Measurements from ENCODE around the gene WNT6. TPM values are rescaled to one million over a fixed set of nuclear protein-coding genes. Genes with fewer than 3 reads are reported as not detected.
A peak's percentile ranks its signal among the peaks of the same experiment; 100 is the strongest.

Gene WNT6
- total RNA-seq, 1 experiment from 2014 or later, result not detected

GRCh38 chr2:218892693-218893348 is 33.2 kb downstream of the WNT6 start:
- H3K9ac ChIP-seq (ENCODE audit: low read length), result peak overlapping the region; percentile 62
- H3K4me1 ChIP-seq (ENCODE audit: insufficient read depth, low read length), result peaks cover 54% of the 10 kb centered on the region
- peaks cover 11% of the 10 kb centered on the region; the same call in 1 of the 2 replicates for H3K79me2 ChIP-seq (ENCODE audit: low read length)
- ChIA-PET POLR2A (ENCODE audit: unreplicated experiment) (interaction anchor here (0.6 kb wide), 1 partner anchor 529 kb away, joined by 4 read pairs; no protein-coding TSS in a partner anchor), CTCF (interaction anchor here (0.6 to 2.4 kb wide), 4 partner anchors 11 to 708 kb away, joined by 3 to 12 read pairs (median 4); no protein-coding TSS in a partner anchor)
- H3K4me3 ChIP-seq (ENCODE audit: low read length), result peak overlapping the region; percentile 69
- intact Hi-C loops (cut with micrococcal nuclease), result no loop called here
- H3K4me2 ChIP-seq (ENCODE audit: low read length), result peak overlapping the region; percentile 95
- ATAC-seq, result peak; percentile 42
- H3K9me3 ChIP-seq (ENCODE audit: low read length), result no peaks in the 10 kb centered on the region
- peak overlapping the region; percentile 90 for H2AFZ ChIP-seq (ENCODE audit: low read length)
- H3F3A ChIP-seq (ENCODE audit: low read length, unreplicated experiment), result peaks cover 5% of the 10 kb centered on the region
- no TSS peak for BruUV-seq (replicated peaks)
- H3K9me2 ChIP-seq (replicated peaks; ENCODE audit: low read length), result no peaks in the 10 kb centered on the region
- peak; percentile 84 for DNase-seq
- H3K27ac ChIP-seq (ENCODE audit: low read length), result peak overlapping the region; percentile 85
- no peaks in the 10 kb centered on the region for H3K27me3 ChIP-seq (ENCODE audit: low read length)
- H3K36me3 ChIP-seq (ENCODE audit: low read depth, low read length), result no peaks in the 10 kb centered on the region
- no peaks in the 10 kb centered on the region for H4K20me1 ChIP-seq (ENCODE audit: low read length)
- no peak for TF ChIP-seq EZH2phosphoT487 (IDR thresholded peaks at IDR 0.05; ENCODE audit: borderline replicate concordance, low read length)
- peak; percentile 63 for TF ChIP-seq CTCF (conservative IDR thresholded peaks at IDR 0.05; ENCODE audit: low read depth, low read length)

- DNase-seq, result no peak
- H3K79me2 ChIP-seq (ENCODE audit: low read length), result peaks cover 11% of the 10 kb centered on the region; the same call in 1 of the 2 replicates
- ATAC-seq, result no peak
- H3K9me3 ChIP-seq (ENCODE audit: low read length), result no peaks in the 10 kb centered on the region
- CTCF ChIA-PET, result interaction anchor here (0.6 to 2.4 kb wide), 2 partner anchors 17 to 708 kb away, joined by 3 to 12 read pairs; no protein-coding TSS in a partner anchor
- peaks cover 5% of the 10 kb centered on the region for H3F3A ChIP-seq (ENCODE audit: low read length, unreplicated experiment)
- H3K4me1 ChIP-seq (ENCODE audit: insufficient read depth, low read length), result peaks cover 57% of the 10 kb centered on the region
- no peaks in the 10 kb centered on the region for H3K27me3 ChIP-seq (ENCODE audit: low read length)
- intact Hi-C loops (cut with micrococcal nuclease), result no loop called here
- H3K36me3 ChIP-seq (ENCODE audit: low read depth, low read length), result no peaks in the 10 kb centered on the region
- no TSS peak for BruUV-seq (replicated peaks)
- H4K20me1 ChIP-seq (ENCODE audit: low read length), result no peaks in the 10 kb centered on the region
- H3K4me2 ChIP-seq (ENCODE audit: low read length), result peak overlapping the region; percentile 95
- H3K9ac ChIP-seq (ENCODE audit: low read length), result peak overlapping the region; percentile 62
- no peaks in the 10 kb centered on the region for H3K9me2 ChIP-seq (replicated peaks; ENCODE audit: low read length)
- TF ChIP-seq EZH2phosphoT487 (IDR thresholded peaks at IDR 0.05; ENCODE audit: borderline replicate concordance, low read length), result no peak
- peak overlapping the region; percentile 69 for H3K4me3 ChIP-seq (ENCODE audit: low read length)
- peak overlapping the region; percentile 90 for H2AFZ ChIP-seq (ENCODE audit: low read length)
- peak overlapping the region; percentile 85 for H3K27ac ChIP-seq (ENCODE audit: low read length)
- POLR2A ChIA-PET (ENCODE audit: unreplicated experiment), result no interaction called here
These were observed 33.9 kb downstream of the WNT6 start for GRCh38 chr2:218893349-218894150.

GRCh38 chr2:218894151-218894879 is 34.7 kb downstream of the WNT6 start:
- peaks cover 57% of the 10 kb centered on the region for H3K4me1 ChIP-seq (ENCODE audit: insufficient read depth, low read length)
- no peaks in the 10 kb centered on the region for H3K9me3 ChIP-seq (ENCODE audit: low read length)
- peak overlapping the region; percentile 69; the same call in 1 of the 2 replicates for H3K4me3 ChIP-seq (ENCODE audit: low read length)
- peaks cover 11% of the 10 kb centered on the region; the same call in 1 of the 2 replicates for H3K79me2 ChIP-seq (ENCODE audit: low read length)
- TSS peak; percentile 61 for BruUV-seq (replicated peaks)
- ChIA-PET POLR2A (ENCODE audit: unreplicated experiment) (no interaction called here), CTCF (interaction anchor here (2.4 kb wide), 1 partner anchor 18 kb away, joined by 12 read pairs; no protein-coding TSS in a partner anchor)
- intact Hi-C loops (cut with micrococcal nuclease), result no loop called here
- TF ChIP-seq CTCF (conservative IDR thresholded peaks at IDR 0.05; ENCODE audit: low read depth, low read length), result no peak
- TF ChIP-seq EZH2phosphoT487 (IDR thresholded peaks at IDR 0.05; ENCODE audit: borderline replicate concordance, low read length), result no peak
- no peak for TF ChIP-seq EZH2 (IDR thresholded peaks at IDR 0.05; ENCODE audit: low read length, unreplicated experiment)
- peak overlapping the region; percentile 34; the same call in 1 of the 2 replicates for H3K9ac ChIP-seq (ENCODE audit: low read length)
- H3K4me2 ChIP-seq (ENCODE audit: low read length), result peak overlapping the region; percentile 95
- no peaks in the 10 kb centered on the region for H3K36me3 ChIP-seq (ENCODE audit: low read depth, low read length)
- no peaks in the 10 kb centered on the region for H3K27me3 ChIP-seq (ENCODE audit: low read length)
- peaks cover 5% of the 10 kb centered on the region for H3F3A ChIP-seq (ENCODE audit: low read length, unreplicated experiment)
- H3K27ac ChIP-seq (ENCODE audit: low read length), result peak overlapping the region; percentile 85
- no peaks in the 10 kb centered on the region for H3K9me2 ChIP-seq (replicated peaks; ENCODE audit: low read length)
- no peaks in the 10 kb centered on the region for H4K20me1 ChIP-seq (ENCODE audit: low read length)
- H2AFZ ChIP-seq (ENCODE audit: low read length), result no peak overlapping the region
- ATAC-seq, result peak; percentile 39
- peak; percentile 77 for DNase-seq

Data from PC-3 (cell line).